ENCODE measurements around the gene SLC24A3. TPM values are rescaled to one million over a fixed set of nuclear protein-coding genes. Genes with fewer than 3 reads are reported as not detected.

Gene SLC24A3
- total RNA-seq, 2 experiments from 2014 or later = not detected

DNA sequence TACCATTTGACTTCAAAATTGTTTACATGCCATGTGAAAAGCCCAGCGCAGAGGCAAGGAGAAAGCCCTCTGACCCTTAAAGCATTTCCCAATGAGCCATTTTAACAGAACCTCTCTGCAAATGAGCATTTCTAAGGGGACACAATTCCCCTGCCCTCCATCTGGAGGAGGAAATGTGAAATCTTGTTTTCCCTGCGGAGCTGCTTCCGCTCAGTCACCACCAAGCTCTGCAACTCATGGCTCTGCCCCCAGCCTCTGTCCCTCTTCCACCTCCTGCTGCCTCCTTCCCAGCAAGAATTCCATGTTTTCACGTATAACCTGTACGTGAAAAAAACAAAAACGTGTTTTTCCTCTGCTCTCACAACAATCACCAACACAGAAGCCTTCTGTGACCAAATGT lies 557.9 kb downstream of the SLC24A3 start:
- Mint-ChIP-seq H3K4me1 (ENCODE audit: low read depth) (no peaks in the 10 kb centered on the region), H3K27me3 (ENCODE audit: low read depth) (peaks cover 5% of the 10 kb centered on the region), H3K4me3 (no peak overlapping the region), H3K36me3 (ENCODE audit: low read depth) (no peaks in the 10 kb centered on the region), H3K27ac (no peak overlapping the region), H3K9me3 (no peaks in the 10 kb centered on the region)
- intact Hi-C loops (cut with micrococcal nuclease) = no loop called here
- no peak for DNase-seq
- CTCF ChIA-PET = interaction anchor here (1.0 kb wide), 1 partner anchor 223 kb away, joined by 3 read pairs; no protein-coding TSS in a partner anchor

DNA sequence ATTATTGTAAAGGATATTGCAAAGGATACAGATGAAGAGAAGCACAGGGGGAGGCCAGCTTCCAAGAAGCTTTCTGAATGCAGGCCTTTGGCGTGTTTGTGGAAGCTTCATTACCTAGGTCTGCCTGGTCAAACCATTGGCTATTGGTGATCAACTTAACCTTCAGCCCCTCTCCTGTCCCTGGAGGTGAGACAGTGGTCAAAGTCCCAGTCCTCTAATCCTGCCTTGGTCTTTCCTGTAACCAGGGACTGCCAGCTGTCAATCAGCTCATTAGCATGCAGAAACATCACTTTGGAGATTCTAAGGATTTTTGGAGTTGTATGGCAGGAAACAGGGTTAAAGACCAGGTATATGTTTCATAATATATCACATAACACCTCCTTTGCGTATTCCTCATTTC lies 558.6 kb downstream of the SLC24A3 start:
- CTCF ChIA-PET = no interaction called here
- Mint-ChIP-seq H3K9me3 (no peaks in the 10 kb centered on the region), H3K36me3 (ENCODE audit: low read depth) (no peaks in the 10 kb centered on the region), H3K27ac (no peak overlapping the region), H3K4me3 (no peak overlapping the region), H3K4me1 (ENCODE audit: low read depth) (no peaks in the 10 kb centered on the region), H3K27me3 (ENCODE audit: low read depth) (peaks cover 5% of the 10 kb centered on the region)
- no peak for DNase-seq
- intact Hi-C loops (cut with micrococcal nuclease) = no loop called here

Measured in activated naive CD4-positive, alpha-beta T cell treated with anti-CD3 and anti-CD28 coated beads for 36 hours (primary cell).